ENCODE results near the gene DNHD1. TPM values are rescaled to one million over a fixed set of nuclear protein-coding genes. Genes with fewer than 3 reads are reported as not detected.

Gene DNHD1
- total and polyA plus RNA-seq, 2 of the 8 experiments (the other 6 are each of a cell fraction or from before 2014, with no cell fraction given): 5.0 to 6.8 TPM

GRCh38 chr11:6612213-6613041, 115.3 kb downstream of the DNHD1 start, which contains the start of gene TAF10:
TSS of gene TAF10 (minus strand) at chr11:6612216. CDS start at chr11:6612189, 27 bp downstream.
- peak within 1 kb of the TSS; percentile 94 for H3K27ac ChIP-seq (ENCODE audit: low read depth, low read length)
- peaks cover 0 to 11% (median 5%) of the 10 kb centered on the region in 4 experiments; a peak in 6 of 7 replicates for H3K4me1 ChIP-seq (replicated peaks in 1 of 4; ENCODE audit: control insufficient read depth in 3 of 4, insufficient read depth in 4 of 4, low read length in 3 of 4)
- no peak within 1 kb of the TSS; the same call in 1 of the 2 replicates for H2BK12ac ChIP-seq (ENCODE audit: low read depth, low read length)
- peak within 1 kb of the TSS; percentile 93 for H3K18ac ChIP-seq (ENCODE audit: extremely low read depth, low read length)
- CTCF ChIA-PET (ENCODE audit: partially characterized antibody): interaction anchor here (1.0 to 3.4 kb wide), 21 partner anchors 9 to 117 kb away, joined by 3 to 23 read pairs (median 5); partner anchors contain the start of genes ILK and RRP8
- DNase-seq (ENCODE audit: low read depth in 1 of 2, low spot score in 2 of 2): peak in 1 of 2 experiments; percentile 92
- H2BK120ac ChIP-seq (replicated peaks; ENCODE audit: low read depth, low read length): no peak within 1 kb of the TSS
- no peak within 1 kb of the TSS for H3K23ac ChIP-seq (ENCODE audit: insufficient read length)
- H3K27me3 ChIP-seq (replicated peaks in 1 of 4; ENCODE audit: control insufficient read depth in 3 of 4, extremely low read depth in 1 of 4, insufficient read depth in 3 of 4, low read length in 3 of 4): no peaks in the 10 kb centered on the region
- no peaks in the 10 kb centered on the region for H3K9me3 ChIP-seq (ENCODE audit: insufficient read depth in 2 of 2, low read depth in 1 of 2, low read length in 1 of 2)
- H2BK15ac ChIP-seq (ENCODE audit: low read length): no peak within 1 kb of the TSS; the same call in 1 of the 2 replicates
- 1% methylated on average over 39 of the region's 51 CpGs; no CpG with 5 or more reads in 1 of the 2 experiments for WGBS, 2 experiments (ENCODE audit: extremely low coverage in 1 of 2, insufficient coverage in 1 of 2, insufficient read length in 1 of 2, insufficient replicate concordance in 2 of 2, low coverage in 1 of 2, low lambda C conversion rate in 2 of 2, missing lambda C conversion rate in 1 of 2)
- no peak within 1 kb of the TSS for H2BK20ac ChIP-seq (ENCODE audit: low read length)
- no peaks in the 10 kb centered on the region for H4K20me1 ChIP-seq (replicated peaks in 1 of 2; ENCODE audit: control insufficient read depth in 1 of 2, insufficient read depth in 2 of 2, low read length in 2 of 2)
- no peak within 1 kb of the TSS for H3K14ac ChIP-seq (ENCODE audit: insufficient read length)
- H3K79me2 ChIP-seq (ENCODE audit: control insufficient read depth in 1 of 2, insufficient read depth in 2 of 2, low read length in 2 of 2): peaks cover 0 to 16% of the 10 kb centered on the region in 2 experiments; a peak in 2 of 4 replicates
- peak within 1 kb of the TSS; percentile 82 for H3K4ac ChIP-seq (replicated peaks; ENCODE audit: insufficient read length, low read depth, low read length)
- peak within 1 kb of the TSS; percentile 92 for H4K5ac ChIP-seq (ENCODE audit: insufficient read length, low read depth, low read length)
- H2BK5ac ChIP-seq (ENCODE audit: low read depth, low read length): peak within 1 kb of the TSS; percentile 95
- H3K79me1 ChIP-seq (ENCODE audit: low read depth, low read length): peaks cover 3% of the 10 kb centered on the region; the same call in 1 of the 2 replicates
- H3K4me2 ChIP-seq (ENCODE audit: insufficient read depth in 1 of 2, low read depth in 2 of 2, low read length in 2 of 2): peak within 1 kb of the TSS; percentile 94 to 98
- H3K4me3 ChIP-seq (ENCODE audit: extremely low read depth in 1 of 4, insufficient read depth in 2 of 4, low read depth in 3 of 4, low read length in 4 of 4): peak within 1 kb of the TSS; percentile 67 to 85 (median 76)
- H2AK5ac ChIP-seq (ENCODE audit: low read depth, low read length): peak within 1 kb of the TSS; percentile 19; the same call in 1 of the 2 replicates
- peak within 1 kb of the TSS; percentile 76; the same call in 1 of the 2 replicates for H4K8ac ChIP-seq (ENCODE audit: extremely low read depth, insufficient read depth, low read length)
- H3K56ac ChIP-seq (replicated peaks; ENCODE audit: insufficient read length, low read depth, low read length): peak within 1 kb of the TSS; percentile 91
- peaks cover 17 to 41% (median 33%) of the 10 kb centered on the region in 4 experiments for H3K36me3 ChIP-seq (ENCODE audit: control insufficient read depth in 2 of 4, insufficient read depth in 4 of 4, low read length in 3 of 4)
- peak within 1 kb of the TSS; percentile 88 for H4K91ac ChIP-seq (replicated peaks; ENCODE audit: insufficient read length, low read length)
- peak within 1 kb of the TSS; percentile 68 to 95 (median 92) for H3K9ac ChIP-seq (replicated peaks in 1 of 4; ENCODE audit: extremely low read depth in 1 of 4, low read depth in 3 of 4, low read length in 3 of 4)
- H2AFZ ChIP-seq (ENCODE audit: low read length): peak within 1 kb of the TSS; percentile 87; the same call in 1 of the 2 replicates
- H3K23me2 ChIP-seq (ENCODE audit: low read depth, low read length): peaks cover 11% of the 10 kb centered on the region
- FAIRE-seq: peak; percentile 81
- POLR2A ChIA-PET (ENCODE audit: partially characterized antibody): interaction anchor here (0.6 to 3.0 kb wide), 28 partner anchors 8 to 145 kb away, joined by 3 to 24 read pairs (median 6); partner anchors contain the start of gene MRPL17

All from H1 (cell line).